ENCODE results near the gene CCDC197. TPM values are rescaled to one million over a fixed set of nuclear protein-coding genes. Genes with fewer than 3 reads are reported as not detected.

The CCDC197 gene
- total and polyA plus RNA-seq, 4 donors = not detected

- TF ChIP-seq ZBTB33 (IDR thresholded peaks at IDR 0.05) (no peak), HNF4G (IDR thresholded peaks at IDR 0.05) (no peak), YY1 (IDR thresholded peaks at IDR 0.05) (no peak), HNF4A (conservative IDR thresholded peaks at IDR 0.05) (no peak), TAF1 (conservative IDR thresholded peaks at IDR 0.05) (no peak), FOXA2 (IDR thresholded peaks at IDR 0.05) (no peak), FOXA1 (IDR thresholded peaks at IDR 0.05) (no peak), EGR1 (IDR thresholded peaks at IDR 0.05; ENCODE audit: low read depth in 2 of 2) (no peak), CTCF (IDR thresholded peaks at IDR 0.05; ENCODE audit: low read depth, low read length, missing input control) (no peak), RAD21 (IDR thresholded peaks at IDR 0.05) (no peak), JUND (IDR thresholded peaks at IDR 0.05) (no peak), NR2F2 (IDR thresholded peaks at IDR 0.05) (no peak), ATF3 (IDR thresholded peaks at IDR 0.05) (no peak), REST (IDR thresholded peaks at IDR 0.05) (no peak)
- 90% methylated on average over 13 of the region's 13 CpGs for WGBS
- no peak overlapping the region for H3K9ac ChIP-seq (ENCODE audit: low read depth in 1 of 2, low read length in 2 of 2)
Measured at GRCh38 chr14:93949511-93950075, 47.5 kb upstream of the CCDC197 start.

GRCh38 chr14:93950948-93951634 lies 46.0 kb upstream of the CCDC197 start:
- DNase-seq (ENCODE audit: low spot score) = no peak
- Histone ChIP-seq H3K36me3 (ENCODE audit: control insufficient read depth in 4 of 4, insufficient read depth in 3 of 4, low read depth in 1 of 4, low read length in 3 of 4) (no peaks in the 10 kb centered on the region), H3K4me1 (ENCODE audit: control insufficient read depth in 4 of 4, insufficient read depth in 4 of 4, low read length in 3 of 4) (peaks cover 0 to 10% (median 3%) of the 10 kb centered on the region in 4 donors), H3K9ac (ENCODE audit: low read depth in 1 of 2, low read length in 2 of 2) (no peak overlapping the region), H3K27me3 (ENCODE audit: control insufficient read depth in 4 of 4, insufficient read depth in 4 of 4, low read length in 3 of 4) (no peaks in the 10 kb centered on the region), H3K9me3 (ENCODE audit: control insufficient read depth in 4 of 4, low read length in 3 of 4) (no peaks in the 10 kb centered on the region), H3K4me3 (ENCODE audit: low read depth in 1 of 3, low read length in 3 of 3) (no peak overlapping the region), H3K27ac (ENCODE audit: low read depth in 1 of 2, low read length in 2 of 2) (no peak overlapping the region)
- 89% methylated on average over 20 of the region's 20 CpGs for WGBS
- TF ChIP-seq JUND (IDR thresholded peaks at IDR 0.05) (no peak), CTCF (IDR thresholded peaks at IDR 0.05; ENCODE audit: low read depth, low read length, missing input control) (no peak), SP1 (IDR thresholded peaks at IDR 0.05) (no peak), ZBTB33 (IDR thresholded peaks at IDR 0.05) (no peak), ATF3 (IDR thresholded peaks at IDR 0.05) (no peak), TAF1 (conservative IDR thresholded peaks at IDR 0.05) (no peak), EGR1 (IDR thresholded peaks at IDR 0.05; ENCODE audit: low read depth in 2 of 2) (no peak), FOXA1 (IDR thresholded peaks at IDR 0.05) (no peak), RAD21 (IDR thresholded peaks at IDR 0.05) (no peak)

More at GRCh38 chr14:93949511-93950075, 47.5 kb upstream of the CCDC197 start:
- no peak for DNase-seq (ENCODE audit: low spot score)
- no peak overlapping the region for H3K4me3 ChIP-seq (ENCODE audit: low read depth in 1 of 3, low read length in 3 of 3)
- no peaks in the 10 kb centered on the region for H3K4me1 ChIP-seq (ENCODE audit: control insufficient read depth in 4 of 4, insufficient read depth in 4 of 4, low read length in 3 of 4)
- H3K27ac ChIP-seq (ENCODE audit: low read depth in 1 of 2, low read length in 2 of 2) = no peak overlapping the region
- no peaks in the 10 kb centered on the region for H3K27me3 ChIP-seq (ENCODE audit: control insufficient read depth in 4 of 4, insufficient read depth in 4 of 4, low read length in 3 of 4)
- H3K36me3 ChIP-seq (ENCODE audit: control insufficient read depth in 4 of 4, insufficient read depth in 3 of 4, low read depth in 1 of 4, low read length in 3 of 4) = no peaks in the 10 kb centered on the region
- H3K9me3 ChIP-seq (ENCODE audit: control insufficient read depth in 4 of 4, low read length in 3 of 4) = no peaks in the 10 kb centered on the region
